GM23248 (cell line): Measurements from ENCODE around the gene FABP1.

ENCODE experiments used
- EZH2 ChIP-seq: fragments of 200-600 bp; sonication (generic); IDR thresholded peaks from 2 replicates; pipeline ENCODE4 v1.6.1; 2018; ENCODE audit warnings: antibody characterized with exemption, mild to moderate bottlenecking; ENCODE audit not compliant: insufficient read depth, poor library complexity, severe bottlenecking
- EZH2phosphoT487 ChIP-seq: fragments of 200-600 bp; sonication (generic); IDR thresholded peaks from 2 replicates; pipeline ENCODE4 v1.6.1; 2018; ENCODE audit warnings: antibody characterized with exemption, moderate library complexity, mild to moderate bottlenecking, low read depth; ENCODE audit not compliant: insufficient read depth

- TF ChIP-seq EZH2 = no peak
- no peak for TF ChIP-seq EZH2phosphoT487
Measured at GRCh38 chr2:88090446-88091283, 37.2 kb downstream of the FABP1 start.
